Measurements from ENCODE around the gene PPP2R5C. TPM values are rescaled to one million over a fixed set of nuclear protein-coding genes. Genes with fewer than 3 reads are reported as not detected.

The PPP2R5C gene
- total RNA-seq, 4 donors from 2014 or later: 63.3 to 113 (median 75.9) TPM

DNA sequence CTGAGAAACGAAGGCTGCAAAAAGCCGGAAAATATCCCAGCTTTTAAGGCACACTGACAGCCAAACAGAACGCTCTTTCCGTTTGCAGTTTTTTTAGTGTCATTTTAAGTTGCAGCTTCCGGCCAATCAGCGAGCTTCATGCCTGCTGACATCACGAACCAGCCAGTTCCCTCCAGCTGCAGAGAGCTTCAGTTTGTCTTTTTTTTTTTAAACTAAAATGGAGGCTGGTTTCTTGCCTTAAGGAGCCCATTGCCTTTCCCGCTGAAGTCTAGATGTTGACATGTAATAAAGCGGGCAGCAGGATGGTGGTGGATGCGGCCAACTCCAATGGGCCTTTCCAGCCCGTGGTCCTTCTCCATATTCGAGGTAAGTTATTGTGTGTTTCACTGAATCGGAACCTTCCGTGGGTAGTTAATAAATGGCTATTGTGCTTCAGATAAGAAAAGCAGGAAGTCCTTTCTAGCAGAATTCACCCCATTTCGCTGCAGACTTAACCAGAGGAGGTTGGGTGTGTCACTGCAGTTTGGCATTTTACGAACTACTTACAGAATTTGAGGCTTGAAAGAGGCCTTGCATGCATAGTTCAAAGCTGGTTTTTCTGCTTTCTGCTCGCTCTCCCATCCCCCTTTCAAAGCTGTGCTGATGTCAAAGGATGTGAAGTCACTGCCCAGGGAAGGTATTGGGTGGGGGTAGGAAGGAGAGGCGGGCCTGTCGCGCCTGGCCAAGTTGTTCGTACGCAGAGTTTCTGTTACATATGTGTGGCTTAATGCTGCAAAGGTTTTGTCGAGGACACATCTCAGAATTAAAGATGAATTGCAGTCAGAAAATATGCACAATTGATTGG lies 48.4 kb downstream of the PPP2R5C start:
- 0% methylated on average over 23 of the region's 23 CpGs for WGBS, 2 donors
- peaks cover 0 to 56% (median 21%) of the 10 kb centered on the region in 4 donors for H3K4me1 ChIP-seq
- TF ChIP-seq EP300 (IDR thresholded peaks at IDR 0.05) (peak; percentile 75 to 99), POLR2A (IDR thresholded peaks at IDR 0.05) (peak; percentile 71 to 89)
- TF ChIP-seq, protein P1, sequence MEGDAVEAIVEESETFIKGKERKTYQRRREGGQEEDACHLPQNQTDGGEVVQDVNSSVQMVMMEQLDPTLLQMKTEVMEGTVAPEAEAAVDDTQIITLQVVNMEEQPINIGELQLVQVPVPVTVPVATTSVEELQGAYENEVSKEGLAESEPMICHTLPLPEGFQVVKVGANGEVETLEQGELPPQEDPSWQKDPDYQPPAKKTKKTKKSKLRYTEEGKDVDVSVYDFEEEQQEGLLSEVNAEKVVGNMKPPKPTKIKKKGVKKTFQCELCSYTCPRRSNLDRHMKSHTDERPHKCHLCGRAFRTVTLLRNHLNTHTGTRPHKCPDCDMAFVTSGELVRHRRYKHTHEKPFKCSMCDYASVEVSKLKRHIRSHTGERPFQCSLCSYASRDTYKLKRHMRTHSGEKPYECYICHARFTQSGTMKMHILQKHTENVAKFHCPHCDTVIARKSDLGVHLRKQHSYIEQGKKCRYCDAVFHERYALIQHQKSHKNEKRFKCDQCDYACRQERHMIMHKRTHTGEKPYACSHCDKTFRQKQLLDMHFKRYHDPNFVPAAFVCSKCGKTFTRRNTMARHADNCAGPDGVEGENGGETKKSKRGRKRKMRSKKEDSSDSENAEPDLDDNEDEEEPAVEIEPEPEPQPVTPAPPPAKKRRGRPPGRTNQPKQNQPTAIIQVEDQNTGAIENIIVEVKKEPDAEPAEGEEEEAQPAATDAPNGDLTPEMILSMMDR (IDR thresholded peaks at IDR 0.05): no peak
- H3K27me3 ChIP-seq: no peaks in the 10 kb centered on the region
- peak overlapping the region; percentile 98 to 100 (median 99) for H3K27ac ChIP-seq
- DNase-seq (ENCODE audit: low spot score in 2 of 2): peak; percentile 70 to 84
- H3K4me3 ChIP-seq: peak overlapping the region; percentile 60 to 77 (median 66)
- peaks cover 0 to 3% (median 0%) of the 10 kb centered on the region in 3 donors for H3K36me3 ChIP-seq
- no peaks in the 10 kb centered on the region for H3K9me3 ChIP-seq

DNA sequence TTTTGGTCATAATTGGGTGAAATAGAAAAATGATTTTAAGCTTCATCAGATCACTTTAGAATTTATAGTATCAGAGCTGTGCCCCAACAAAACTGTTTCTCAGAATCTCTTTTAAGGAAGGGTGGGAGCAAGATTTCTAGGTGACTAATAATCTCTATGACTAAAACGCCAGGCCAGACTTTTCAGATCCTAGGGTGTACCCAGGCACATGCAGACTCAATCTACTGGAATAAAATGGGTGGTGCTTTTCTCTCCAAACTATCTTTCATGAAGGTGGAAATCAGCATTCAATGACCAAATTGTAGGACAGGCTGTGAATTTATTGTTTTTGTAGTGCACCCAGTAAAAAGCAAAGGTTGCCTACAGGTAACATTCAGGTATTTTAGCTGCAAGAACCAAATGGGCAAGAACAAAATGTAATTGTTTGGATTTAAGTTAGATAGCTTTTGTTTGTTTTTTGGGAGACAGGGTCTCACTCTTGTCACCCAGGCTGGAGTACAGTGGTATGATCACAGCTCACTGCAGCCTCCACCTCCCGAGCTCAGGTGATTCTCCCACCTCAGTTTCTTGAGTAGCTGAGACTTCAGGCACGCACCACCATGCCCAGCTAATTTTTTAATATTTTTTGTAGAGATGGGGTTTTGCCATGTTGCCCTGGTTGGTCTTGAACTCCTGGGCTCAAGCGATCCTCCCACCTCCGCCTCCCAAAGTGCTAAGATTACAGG lies 49.5 kb downstream of the PPP2R5C start:
- TF ChIP-seq, protein P1 (IDR thresholded peaks at IDR 0.05): no peak
- TF ChIP-seq POLR2A (IDR thresholded peaks at IDR 0.05): no peak
- no peak for TF ChIP-seq EP300 (IDR thresholded peaks at IDR 0.05)
- no peak for DNase-seq (ENCODE audit: low spot score in 2 of 2)
- Histone ChIP-seq H3K27ac (peak overlapping the region; percentile 98 to 100 (median 99)), H3K36me3 (no peaks in the 10 kb centered on the region), H3K9me3 (no peaks in the 10 kb centered on the region), H3K4me3 (peak overlapping the region; percentile 60 to 77 (median 66)), H3K27me3 (no peaks in the 10 kb centered on the region), H3K4me1 (peaks cover 0 to 67% (median 22%) of the 10 kb centered on the region in 4 donors)
- WGBS, 2 donors: 61 to 66% methylated on average over 5 of the region's 5 CpGs

DNA sequence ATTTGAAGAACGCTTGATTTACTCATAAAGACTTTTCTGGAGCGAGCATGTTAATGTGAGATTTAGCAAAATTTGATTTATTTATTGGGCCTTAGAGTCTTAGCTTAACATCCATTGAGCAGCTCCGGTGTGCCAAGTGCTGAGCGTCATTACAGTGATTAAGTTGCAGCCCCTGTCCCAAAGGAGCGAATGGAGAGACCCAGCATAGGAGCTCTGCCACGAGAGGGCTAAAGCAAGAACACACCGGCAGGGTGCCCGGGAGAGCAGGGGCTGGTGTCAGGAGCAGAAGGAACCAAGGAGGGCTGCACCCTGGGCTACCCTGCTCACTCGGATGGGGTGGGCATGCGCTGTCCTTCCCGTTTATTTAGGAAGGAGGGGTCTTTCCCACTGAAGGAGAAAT lies 50.6 kb downstream of the PPP2R5C start:
- H3K36me3 ChIP-seq: no peaks in the 10 kb centered on the region
- no peak overlapping the region for H3K4me3 ChIP-seq
- TF ChIP-seq POLR2A (IDR thresholded peaks at IDR 0.05) (no peak), EP300 (IDR thresholded peaks at IDR 0.05) (no peak)
- TF ChIP-seq, protein P1 (IDR thresholded peaks at IDR 0.05): no peak
- no peak for DNase-seq (ENCODE audit: low spot score in 2 of 2)
- WGBS, 2 donors: 67 to 86% methylated on average over 11 of the region's 11 CpGs
- no peaks in the 10 kb centered on the region for H3K27me3 ChIP-seq
- H3K4me1 ChIP-seq: peaks cover 0 to 73% (median 23%) of the 10 kb centered on the region in 4 donors
- H3K9me3 ChIP-seq: no peaks in the 10 kb centered on the region
- peak overlapping the region in 3 of 4 donors; percentile 15 to 100 (median 35) for H3K27ac ChIP-seq

DNA sequence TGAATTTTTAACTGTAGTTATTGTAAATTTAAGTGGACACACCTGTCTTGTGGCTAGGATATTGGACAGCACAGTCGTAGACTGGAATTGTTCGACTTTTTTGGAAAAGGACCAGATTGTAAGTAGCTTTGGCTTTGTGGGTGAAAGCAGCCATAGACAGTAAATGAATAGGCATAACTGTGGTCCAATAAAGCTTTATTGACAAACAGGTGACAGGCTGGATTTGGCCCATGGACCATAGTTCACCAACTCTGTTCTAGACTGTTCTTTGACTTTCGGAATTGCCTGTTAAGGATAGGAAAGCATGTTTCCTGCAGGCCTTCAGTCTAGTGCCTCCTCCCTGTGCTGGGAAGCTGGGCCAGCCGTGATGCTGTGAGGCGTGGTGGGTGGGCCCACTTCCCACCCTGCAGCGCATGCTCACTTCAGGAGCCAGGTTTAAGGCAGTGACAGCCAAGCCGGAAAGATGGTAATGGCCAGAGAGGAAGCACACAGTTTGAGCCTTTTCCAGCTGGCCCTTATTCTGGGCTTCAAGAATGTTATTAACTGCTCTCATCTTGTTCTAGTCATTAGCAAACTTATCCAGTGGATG lies 51.8 kb downstream of the PPP2R5C start:
- DNase-seq (ENCODE audit: low spot score in 2 of 2): no peak
- TF ChIP-seq EP300 (IDR thresholded peaks at IDR 0.05): peak in 1 of 2 donors; percentile 20
- TF ChIP-seq, protein P1 (IDR thresholded peaks at IDR 0.05): no peak
- peaks cover 0 to 74% (median 23%) of the 10 kb centered on the region in 4 donors for H3K4me1 ChIP-seq

More for the DNA sequence above, 51.8 kb downstream of the PPP2R5C start:
- Histone ChIP-seq H3K27me3 (no peaks in the 10 kb centered on the region), H3K27ac (peak overlapping the region in 3 of 4 donors; percentile 15 to 100 (median 17)), H3K36me3 (no peaks in the 10 kb centered on the region), H3K4me3 (no peak overlapping the region), H3K9me3 (no peaks in the 10 kb centered on the region)
- 86 to 92% methylated on average over 7 of the region's 7 CpGs for WGBS, 2 donors

All from tibial nerve (tissue), 4 donors.